Anterior cingulate cortex (tissue), 58 donors: ENCODE measurements around the gene EHBP1L1.
A peak's percentile ranks its signal among the peaks of the same experiment; 100 is the strongest.

Experiments
- DNase-seq, 58 donors: peaks; one replicate each; lab custom pipeline; 2025; lab: John Stamatoyannopoulos, UW

EHBP1L1 gene

GRCh38 chr11:65576232-65576866, 496 bp downstream of the EHBP1L1 start:
- no peak for DNase-seq

GRCh38 chr11:65576867-65577755, 1.3 kb downstream of the EHBP1L1 start:
- DNase-seq, result peak in 2 of 58 donors; percentile 29 to 44

- DNase-seq, result no peak
Observed at GRCh38 chr11:65577756-65578109, 1.9 kb downstream of the EHBP1L1 start.

GRCh38 chr11:65578134-65578533, 2.3 kb downstream of the EHBP1L1 start:
- DNase-seq, result no peak

- no peak for DNase-seq
Observed at GRCh38 chr11:65578667-65579066, 2.8 kb downstream of the EHBP1L1 start.

- DNase-seq, result no peak
Observed at GRCh38 chr11:65579291-65579690, 3.4 kb downstream of the EHBP1L1 start.

- no peak for DNase-seq
Observed at GRCh38 chr11:65580031-65580692, 4.3 kb downstream of the EHBP1L1 start.

GRCh38 chr11:65580756-65581155, 4.9 kb downstream of the EHBP1L1 start:
- no peak for DNase-seq

- no peak for DNase-seq
Observed at GRCh38 chr11:65581928-65582327, 6.1 kb downstream of the EHBP1L1 start.

- DNase-seq, result no peak
Observed at GRCh38 chr11:65583589-65583988, 7.7 kb downstream of the EHBP1L1 start.

GRCh38 chr11:65584106-65584505, 8.3 kb downstream of the EHBP1L1 start:
- DNase-seq, result peak in 1 of 58 donors; percentile 10

GRCh38 chr11:65584723-65585171, 8.9 kb downstream of the EHBP1L1 start:
- DNase-seq, result peak in 29 of 58 donors; percentile 17 to 80 (median 41)

GRCh38 chr11:65585396-65586246, 9.8 kb downstream of the EHBP1L1 start:
- peak in 1 of 58 donors; percentile 37 for DNase-seq

GRCh38 chr11:65586247-65586630, 10.4 kb downstream of the EHBP1L1 start:
- no peak for DNase-seq

- no peak for DNase-seq
Observed at GRCh38 chr11:65586676-65587075, 10.8 kb downstream of the EHBP1L1 start.

GRCh38 chr11:65588199-65589054, 12.6 kb downstream of the EHBP1L1 start:
- peak in 9 of 58 donors; percentile 10 to 35 (median 18) for DNase-seq

GRCh38 chr11:65589444-65590239, 13.8 kb downstream of the EHBP1L1 start:
- DNase-seq, result no peak

GRCh38 chr11:65590240-65590738, 14.4 kb downstream of the EHBP1L1 start:
- peak in 1 of 58 donors; percentile 27 for DNase-seq
